Thymus (tissue), 11 donors: ENCODE measurements around the gene PRXL2B. TPM values are rescaled to one million over a fixed set of nuclear protein-coding genes. Genes with fewer than 3 reads are reported as not detected.
"Not testable (repeated sequence)": the region's sequence is repeated elsewhere in the genome, so short reads cannot be mapped to it uniquely, and the experiment has no call there.

Experiments
- DNase-seq, 9 donors: peaks; one replicate each; pipeline ENCODE4 v3.0.0-alpha.2; 2013; ENCODE audit warnings: low spot score in 9 of 9, low read depth in 6 of 9, missing footprints in 1 of 9
- H3K27ac ChIP-seq, 2 donors: one replicate each; pipeline ENCODE4 v1.5.1; 2013; ENCODE audit warnings: control low read depth in 1 of 2, low read depth in 1 of 2, low read length in 1 of 2, mild to moderate bottlenecking in 1 of 2, moderate library complexity in 1 of 2
- H3K27me3 ChIP-seq, 2 donors: one replicate each; pipeline ENCODE4 v1.5.1; 2013; ENCODE audit warnings: low read length in 1 of 2; ENCODE audit not compliant: control insufficient read depth in 2 of 2, insufficient read depth in 1 of 2
- H3K36me3 ChIP-seq, 2 donors: one replicate each; pipeline ENCODE4 v1.5.1; 2013; ENCODE audit warnings: low read length in 1 of 2, mild to moderate bottlenecking in 1 of 2, moderate library complexity in 1 of 2; ENCODE audit not compliant: control insufficient read depth in 2 of 2, insufficient read depth in 2 of 2
- H3K4me1 ChIP-seq, 2 donors: one replicate each; pipeline ENCODE4 v1.5.1; 2013; ENCODE audit warnings: low read length in 2 of 2; ENCODE audit not compliant: control insufficient read depth in 2 of 2, insufficient read depth in 2 of 2
- H3K4me3 ChIP-seq, 2 donors: one replicate each; pipeline ENCODE4 v1.5.1; 2013; ENCODE audit warnings: low read length in 2 of 2, control low read depth in 1 of 2, mild to moderate bottlenecking in 1 of 2
- H3K9me3 ChIP-seq, 2 donors: one replicate each; pipeline ENCODE4 v1.5.1; 2013; ENCODE audit warnings: low read length in 1 of 2, mild to moderate bottlenecking in 1 of 2; ENCODE audit not compliant: control insufficient read depth in 2 of 2, insufficient read depth in 1 of 2
- WGBS: extraction: QIAGEN DNeasy Blood & Tissue Kit; methylation state at CpG from one replicate; pipeline ENCODE4 v1.1.7; 2013; 5-methylcytosine and 5-hydroxymethylcytosine counted together
- polyA plus RNA-seq: library from polyadenylated mRNA; stranded (reverse); fragments of 200-250 nt; gene quantifications from one replicate; pipeline ENCODE4 v1.2.3, GENCODE V29; 2013
- total RNA-seq: library from RNA; stranded (reverse); fragments of 120-200 nt; gene quantifications from one replicate; pipeline ENCODE4 v1.2.4, GENCODE V29; 2013
- donor health status: healthy.

PRXL2B gene
- total and polyA plus RNA-seq, 2 donors: 11.8 to 12.3 TPM

- H3K36me3 ChIP-seq: no peaks in the 10 kb centered on the region
- H3K27me3 ChIP-seq: no peaks in the 10 kb centered on the region
- peaks cover 28 to 53% of the 10 kb centered on the region in 2 donors for H3K4me1 ChIP-seq
- H3K9me3 ChIP-seq: no peaks in the 10 kb centered on the region
- H3K27ac ChIP-seq: peak overlapping the region; percentile 93 to 99
- peak in 5 of 9 donors; percentile 62 to 89 (median 80) for DNase-seq
- peak overlapping the region; percentile 83 to 88 for H3K4me3 ChIP-seq
- 13% methylated on average over 17 of the region's 17 CpGs for WGBS
Observed at GRCh38 chr1:2548068-2548589, 38.4 kb upstream of the PRXL2B start.

GRCh38 chr1:2549367-2550029, 37.1 kb upstream of the PRXL2B start:
- not testable (repeated sequence) for H3K36me3 ChIP-seq, H3K9me3 ChIP-seq, H3K27me3 ChIP-seq
- 78% methylated on average over 25 of the region's 28 CpGs for WGBS
- Histone ChIP-seq H3K27ac (peak overlapping the region; percentile 93 to 99), H3K4me3 (peak overlapping the region in 1 of 2 donors; percentile 16), H3K4me1 (peaks cover 15 to 46% of the 10 kb centered on the region in 2 donors)
- DNase-seq: peak in 1 of 9 donors; percentile 33

GRCh38 chr1:2550309-2550861, 36.2 kb upstream of the PRXL2B start:
- not testable (repeated sequence) for H3K36me3 ChIP-seq, DNase-seq, H3K9me3 ChIP-seq, H3K27ac ChIP-seq, H3K4me3 ChIP-seq, H3K27me3 ChIP-seq
- peaks cover 18 to 46% of the 10 kb centered on the region in 2 donors for H3K4me1 ChIP-seq
- WGBS: 95% methylated on average over 10 of the region's 12 CpGs

- H3K4me3 ChIP-seq, DNase-seq, H3K27me3 ChIP-seq, H3K27ac ChIP-seq, H3K36me3 ChIP-seq, H3K9me3 ChIP-seq: not testable (repeated sequence)
- 93% methylated on average over 9 of the region's 9 CpGs for WGBS
- H3K4me1 ChIP-seq: peaks cover 13 to 52% of the 10 kb centered on the region in 2 donors
Observed at GRCh38 chr1:2551544-2551943, 35.0 kb upstream of the PRXL2B start.

- Histone ChIP-seq H3K36me3 (no peaks in the 10 kb centered on the region), H3K4me1 (peaks cover 17 to 56% of the 10 kb centered on the region in 2 donors), H3K27me3 (no peaks in the 10 kb centered on the region), H3K9me3 (no peaks in the 10 kb centered on the region), H3K4me3 (no peak overlapping the region), H3K27ac (no peak overlapping the region)
- no peak for DNase-seq
- 92% methylated on average over 25 of the region's 26 CpGs for WGBS
Observed at GRCh38 chr1:2552189-2552588, 34.4 kb upstream of the PRXL2B start.

- not testable (repeated sequence) for DNase-seq, H3K36me3 ChIP-seq, H3K27ac ChIP-seq, H3K9me3 ChIP-seq, H3K27me3 ChIP-seq, H3K4me3 ChIP-seq
- H3K4me1 ChIP-seq: peaks cover 17 to 48% of the 10 kb centered on the region in 2 donors
- WGBS: 89% methylated on average over 9 of the region's 9 CpGs
Observed at GRCh38 chr1:2553076-2553475, 33.5 kb upstream of the PRXL2B start.

GRCh38 chr1:2553871-2554620, 32.5 kb upstream of the PRXL2B start:
- no peak for DNase-seq
- no peak overlapping the region for H3K27ac ChIP-seq

GRCh38 chr1:2554621-2555387, 31.8 kb upstream of the PRXL2B start:
- DNase-seq: peak in 6 of 9 donors; percentile 64 to 90 (median 76)
- no peaks in the 10 kb centered on the region for H3K27me3 ChIP-seq
- H3K36me3 ChIP-seq: peaks cover 0 to 22% of the 10 kb centered on the region in 2 donors
- WGBS: 31% methylated on average over 19 of the region's 19 CpGs
- H3K27ac ChIP-seq: peak overlapping the region; percentile 93 to 97
- peak overlapping the region; percentile 71 to 86 for H3K4me3 ChIP-seq
- H3K9me3 ChIP-seq: no peaks in the 10 kb centered on the region
- peaks cover 12 to 34% of the 10 kb centered on the region in 2 donors for H3K4me1 ChIP-seq

More at GRCh38 chr1:2553871-2554620, 32.5 kb upstream of the PRXL2B start:
- 91% methylated on average over 30 of the region's 30 CpGs for WGBS
- no peak overlapping the region for H3K4me3 ChIP-seq
- no peaks in the 10 kb centered on the region for H3K9me3 ChIP-seq
- peaks cover 0 to 15% of the 10 kb centered on the region in 2 donors for H3K36me3 ChIP-seq
- H3K27me3 ChIP-seq: no peaks in the 10 kb centered on the region
- H3K4me1 ChIP-seq: peaks cover 12 to 39% of the 10 kb centered on the region in 2 donors
